H1 (cell line): Measurements from ENCODE around the gene GRIA1. TPM values are rescaled to one million over a fixed set of nuclear protein-coding genes. Genes with fewer than 3 reads are reported as not detected.

Experiments
- BACH1 ChIP-seq: IDR thresholded peaks from 2 replicates; pipeline ENCODE4 v1.6.1; 2012; ENCODE audit warnings: low read length, improper control_type of control experiment
- CBX5 ChIP-seq: fragments of 300-800, 300-1000 bp; sonication (generic); IDR thresholded peaks from 2 replicates; pipeline ENCODE4 v1.7.1; 2016; ENCODE audit warnings: antibody characterized with exemption, low read length, low read depth
- CBX8 ChIP-seq: fragments of 300-800, 300-1000 bp; sonication (generic); IDR thresholded peaks from 2 replicates; pipeline ENCODE4 v1.7.1; 2016; ENCODE audit warnings: low read depth, low read length, borderline replicate concordance
- EGR1 ChIP-seq: IDR thresholded peaks from 2 replicates; pipeline ENCODE4 v1.6.1; 2011; ENCODE audit warnings: low read depth, low read length, borderline replicate concordance
- KDM4A ChIP-seq: IDR thresholded peaks from one replicate; pipeline ENCODE4 v1.7.1; 2012; ENCODE audit warnings: low read depth, mild to moderate bottlenecking, moderate library complexity, low read length, inconsistent platforms; ENCODE audit not compliant: severe bottlenecking
- RAD21 ChIP-seq, 2 experiments: IDR thresholded peaks in 1 of 2; conservative IDR thresholded peaks in 1 of 2; 2 replicates each; pipeline ENCODE4 v1.6.1; 2011; ENCODE audit warnings: low read depth in 2 of 2, low read length in 2 of 2, improper control_type of control experiment in 1 of 2, inconsistent platforms in 1 of 2, mild to moderate bottlenecking in 1 of 2, moderate library complexity in 1 of 2
- SIN3A ChIP-seq, 2 experiments: IDR thresholded peaks in 1 of 2; conservative IDR thresholded peaks in 1 of 2; 2 replicates each; pipeline ENCODE4 v1.6.1; 2011 to 2012; ENCODE audit warnings: low read length in 2 of 2, improper control_type of control experiment in 1 of 2, low read depth in 1 of 2, mild to moderate bottlenecking in 1 of 2
- SRF ChIP-seq: IDR thresholded peaks from 2 replicates; pipeline ENCODE4 v1.6.1; 2011; ENCODE audit warnings: mild to moderate bottlenecking, low read depth, low read length, moderate library complexity
- TAF7 ChIP-seq: optimal IDR thresholded peaks from 2 replicates; pipeline ENCODE3; 2011; ENCODE audit warnings: low read depth, mild to moderate bottlenecking, inconsistent platforms, low read length, moderate library complexity, borderline replicate concordance
- polyA plus RNA-seq, 7 experiments: library from polyadenylated mRNA; depleted of rRNA in 3 of 7; stranded (reverse) in 5 of 7; unstranded in 2 of 7; fragments of >200 nt in 5 of 7; fragments of 200-250 nt in 2 of 7; gene quantifications; 1 replicate in 5 of 7; 2 replicates in 1 of 7; 4 replicates in 1 of 7; pipeline versions ENCODE4 v1.2.1 to v1.2.3, GENCODE V29; 2011 to 2013; ENCODE audit warnings: missing spikeins in 2 of 7, mixed read lengths in 2 of 7
- total RNA-seq: library from RNA; stranded (reverse); fragmentation: NEBNext Ultra II Directional; extraction: Animal tissue kit (Norgen Biotek cat#: 25700); gene quantifications from 2 replicates; pipeline ENCODE4 v1.2.1, GENCODE V29; 2021
- TF ChIP-seq, protein P1 (sequence below): fragments of 300-600 bp; sonication (generic); IDR thresholded peaks from 2 replicates; pipeline ENCODE4 v1.7.1; 2012; ENCODE audit warnings: low read length, moderate library complexity, mild to moderate bottlenecking, inconsistent platforms; ENCODE audit not compliant: insufficient replicate concordance

GRIA1 gene
- total and polyA plus RNA-seq, 2 of the 8 experiments (the other 6 are each of a cell fraction or from before 2014, with no cell fraction given) = 0.97 to 2.5 TPM

DNA sequence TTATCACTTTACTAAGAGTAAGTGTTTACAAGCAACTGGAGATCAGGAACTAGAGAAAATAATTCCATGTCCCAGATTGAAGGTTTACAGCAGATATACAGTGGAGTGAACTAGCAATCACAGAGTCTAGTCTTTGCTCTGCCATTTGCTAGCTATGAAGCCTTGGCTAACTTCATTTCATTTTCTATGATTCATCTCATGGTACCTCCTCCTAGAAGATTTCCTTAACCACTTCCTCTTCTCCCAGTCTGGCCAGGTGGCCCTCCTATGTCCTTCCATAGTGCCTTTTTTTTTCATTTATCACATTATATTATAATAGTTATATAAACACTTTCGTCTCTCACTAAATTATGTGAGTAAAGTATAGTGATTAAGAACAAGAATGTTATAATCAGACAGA lies 52.1 kb downstream of the GRIA1 start (continued):
- TF ChIP-seq, protein P1, sequence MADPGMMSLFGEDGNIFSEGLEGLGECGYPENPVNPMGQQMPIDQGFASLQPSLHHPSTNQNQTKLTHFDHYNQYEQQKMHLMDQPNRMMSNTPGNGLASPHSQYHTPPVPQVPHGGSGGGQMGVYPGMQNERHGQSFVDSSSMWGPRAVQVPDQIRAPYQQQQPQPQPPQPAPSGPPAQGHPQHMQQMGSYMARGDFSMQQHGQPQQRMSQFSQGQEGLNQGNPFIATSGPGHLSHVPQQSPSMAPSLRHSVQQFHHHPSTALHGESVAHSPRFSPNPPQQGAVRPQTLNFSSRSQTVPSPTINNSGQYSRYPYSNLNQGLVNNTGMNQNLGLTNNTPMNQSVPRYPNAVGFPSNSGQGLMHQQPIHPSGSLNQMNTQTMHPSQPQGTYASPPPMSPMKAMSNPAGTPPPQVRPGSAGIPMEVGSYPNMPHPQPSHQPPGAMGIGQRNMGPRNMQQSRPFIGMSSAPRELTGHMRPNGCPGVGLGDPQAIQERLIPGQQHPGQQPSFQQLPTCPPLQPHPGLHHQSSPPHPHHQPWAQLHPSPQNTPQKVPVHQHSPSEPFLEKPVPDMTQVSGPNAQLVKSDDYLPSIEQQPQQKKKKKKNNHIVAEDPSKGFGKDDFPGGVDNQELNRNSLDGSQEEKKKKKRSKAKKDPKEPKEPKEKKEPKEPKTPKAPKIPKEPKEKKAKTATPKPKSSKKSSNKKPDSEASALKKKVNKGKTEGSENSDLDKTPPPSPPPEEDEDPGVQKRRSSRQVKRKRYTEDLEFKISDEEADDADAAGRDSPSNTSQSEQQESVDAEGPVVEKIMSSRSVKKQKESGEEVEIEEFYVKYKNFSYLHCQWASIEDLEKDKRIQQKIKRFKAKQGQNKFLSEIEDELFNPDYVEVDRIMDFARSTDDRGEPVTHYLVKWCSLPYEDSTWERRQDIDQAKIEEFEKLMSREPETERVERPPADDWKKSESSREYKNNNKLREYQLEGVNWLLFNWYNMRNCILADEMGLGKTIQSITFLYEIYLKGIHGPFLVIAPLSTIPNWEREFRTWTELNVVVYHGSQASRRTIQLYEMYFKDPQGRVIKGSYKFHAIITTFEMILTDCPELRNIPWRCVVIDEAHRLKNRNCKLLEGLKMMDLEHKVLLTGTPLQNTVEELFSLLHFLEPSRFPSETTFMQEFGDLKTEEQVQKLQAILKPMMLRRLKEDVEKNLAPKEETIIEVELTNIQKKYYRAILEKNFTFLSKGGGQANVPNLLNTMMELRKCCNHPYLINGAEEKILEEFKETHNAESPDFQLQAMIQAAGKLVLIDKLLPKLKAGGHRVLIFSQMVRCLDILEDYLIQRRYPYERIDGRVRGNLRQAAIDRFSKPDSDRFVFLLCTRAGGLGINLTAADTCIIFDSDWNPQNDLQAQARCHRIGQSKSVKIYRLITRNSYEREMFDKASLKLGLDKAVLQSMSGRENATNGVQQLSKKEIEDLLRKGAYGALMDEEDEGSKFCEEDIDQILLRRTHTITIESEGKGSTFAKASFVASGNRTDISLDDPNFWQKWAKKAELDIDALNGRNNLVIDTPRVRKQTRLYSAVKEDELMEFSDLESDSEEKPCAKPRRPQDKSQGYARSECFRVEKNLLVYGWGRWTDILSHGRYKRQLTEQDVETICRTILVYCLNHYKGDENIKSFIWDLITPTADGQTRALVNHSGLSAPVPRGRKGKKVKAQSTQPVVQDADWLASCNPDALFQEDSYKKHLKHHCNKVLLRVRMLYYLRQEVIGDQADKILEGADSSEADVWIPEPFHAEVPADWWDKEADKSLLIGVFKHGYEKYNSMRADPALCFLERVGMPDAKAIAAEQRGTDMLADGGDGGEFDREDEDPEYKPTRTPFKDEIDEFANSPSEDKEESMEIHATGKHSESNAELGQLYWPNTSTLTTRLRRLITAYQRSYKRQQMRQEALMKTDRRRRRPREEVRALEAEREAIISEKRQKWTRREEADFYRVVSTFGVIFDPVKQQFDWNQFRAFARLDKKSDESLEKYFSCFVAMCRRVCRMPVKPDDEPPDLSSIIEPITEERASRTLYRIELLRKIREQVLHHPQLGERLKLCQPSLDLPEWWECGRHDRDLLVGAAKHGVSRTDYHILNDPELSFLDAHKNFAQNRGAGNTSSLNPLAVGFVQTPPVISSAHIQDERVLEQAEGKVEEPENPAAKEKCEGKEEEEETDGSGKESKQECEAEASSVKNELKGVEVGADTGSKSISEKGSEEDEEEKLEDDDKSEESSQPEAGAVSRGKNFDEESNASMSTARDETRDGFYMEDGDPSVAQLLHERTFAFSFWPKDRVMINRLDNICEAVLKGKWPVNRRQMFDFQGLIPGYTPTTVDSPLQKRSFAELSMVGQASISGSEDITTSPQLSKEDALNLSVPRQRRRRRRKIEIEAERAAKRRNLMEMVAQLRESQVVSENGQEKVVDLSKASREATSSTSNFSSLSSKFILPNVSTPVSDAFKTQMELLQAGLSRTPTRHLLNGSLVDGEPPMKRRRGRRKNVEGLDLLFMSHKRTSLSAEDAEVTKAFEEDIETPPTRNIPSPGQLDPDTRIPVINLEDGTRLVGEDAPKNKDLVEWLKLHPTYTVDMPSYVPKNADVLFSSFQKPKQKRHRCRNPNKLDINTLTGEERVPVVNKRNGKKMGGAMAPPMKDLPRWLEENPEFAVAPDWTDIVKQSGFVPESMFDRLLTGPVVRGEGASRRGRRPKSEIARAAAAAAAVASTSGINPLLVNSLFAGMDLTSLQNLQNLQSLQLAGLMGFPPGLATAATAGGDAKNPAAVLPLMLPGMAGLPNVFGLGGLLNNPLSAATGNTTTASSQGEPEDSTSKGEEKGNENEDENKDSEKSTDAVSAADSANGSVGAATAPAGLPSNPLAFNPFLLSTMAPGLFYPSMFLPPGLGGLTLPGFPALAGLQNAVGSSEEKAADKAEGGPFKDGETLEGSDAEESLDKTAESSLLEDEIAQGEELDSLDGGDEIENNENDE = no peak
- TF ChIP-seq SRF (no peak), CBX5 (no peak), RAD21 (IDR thresholded peaks at IDR 0.05 in 1 of 2, conservative IDR thresholded peaks at IDR 0.05 in 1 of 2; ENCODE audit: low read depth in 2 of 2, low read length in 2 of 2) (no peak), SIN3A (conservative IDR thresholded peaks at IDR 0.05 in 1 of 2, IDR thresholded peaks at IDR 0.05 in 1 of 2; ENCODE audit: low read depth in 1 of 2, low read length in 2 of 2) (no peak), KDM4A (no peak), BACH1 (no peak), EGR1 (no peak), TAF7 (no peak), CBX8 (no peak)
